K562 (cell line): ENCODE data around the gene SRPK2. TPM values are rescaled to one million over a fixed set of nuclear protein-coding genes. Genes with fewer than 3 reads are reported as not detected.
A peak's percentile ranks its signal among the peaks of the same experiment; 100 is the strongest.

Experiments
- ATAC-seq: fragments of 200-7000 bp; cut with Tn5 transposase; 3 replicates; pipeline ENCODE4 v1.9.1; 2020; ENCODE audit warnings: moderate library complexity
- BruUV-seq: library from RNA; stranded (reverse); fragments of 400-500 nt; replicated peaks from 2 replicates; lab custom pipeline; 2021; lab: Mats Ljungman, UMichigan
- CTCF ChIA-PET: fragments of 300-600 bp; formaldehyde crosslinking; extraction: SDS; loops from one replicate; lab custom pipeline; 2021; ENCODE audit warnings: low intra/inter-chr PET ratio; lab: Yijun Ruan, JAX
- POLR2A ChIA-PET: fragments of 300-600, 350-650 bp; sonication (Branson Sonifier 250); formaldehyde crosslinking; extraction: SDS; loops from one replicate; lab custom pipeline; 2021; ENCODE audit warnings: antibody characterized with exemption, inconsistent platforms; lab: Yijun Ruan, JAX
- DNase-seq, 4 experiments: peaks; one replicate each; pipeline versions ENCODE4 v3.0.0 to v3.0.0-alpha.2; 2011 to 2018; ENCODE audit warnings: low spot score in 3 of 4, mixed read lengths in 3 of 4; ENCODE audit errors: extremely low read depth in 1 of 4
- FAIRE-seq: peaks from 2 replicates; lab custom pipeline; 2011; peaks lifted over from hg19 to GRCh38; lab: Jason Lieb, UNC
- H2AFZ ChIP-seq: 2 replicates; pipeline ENCODE4 v1.6.0; 2011; ENCODE audit warnings: low read depth, low read length, control low read depth, inconsistent platforms
- H3K27ac ChIP-seq: fragments of 200-600 bp; 3 replicates; pipeline ENCODE4 v1.8.0; 2011; ENCODE audit warnings: low read depth, mild to moderate bottlenecking, control low read depth, inconsistent platforms, low read length, moderate library complexity, mixed read lengths; ENCODE audit errors: extremely low read depth
- H3K27me3 ChIP-seq, 2 experiments: fragments of 300-600 bp in 1 of 2; 2 replicates in 1 of 2; 3 replicates in 1 of 2; pipeline versions ENCODE4 v1.6.0 to v1.8.0; 2011; ENCODE audit warnings: inconsistent platforms in 2 of 2, low read length in 2 of 2, mild to moderate bottlenecking in 1 of 2, mixed read lengths in 1 of 2, moderate library complexity in 1 of 2; ENCODE audit not compliant: control insufficient read depth in 2 of 2, insufficient read depth in 2 of 2
- H3K36me3 ChIP-seq: fragments of 300-600 bp; 3 replicates; pipeline ENCODE4 v1.8.0; 2011; ENCODE audit warnings: mild to moderate bottlenecking, low read length, inconsistent platforms; ENCODE audit not compliant: control insufficient read depth, insufficient read depth
- H3K4me1 ChIP-seq, 2 experiments: fragments of 200-600 bp in 1 of 2; replicated peaks in 1 of 2; 2 replicates in 1 of 2; 3 replicates in 1 of 2; pipeline versions ENCODE4 v1.5.1 to v1.8.0; 2011; ENCODE audit warnings: inconsistent platforms in 2 of 2, low read length in 2 of 2, mild to moderate bottlenecking in 1 of 2, mixed read lengths in 1 of 2, moderate library complexity in 1 of 2; ENCODE audit not compliant: control insufficient read depth in 2 of 2, insufficient read depth in 2 of 2
- H3K4me2 ChIP-seq: 2 replicates; pipeline ENCODE4 v1.6.1; 2011; ENCODE audit warnings: low read length, control low read depth, inconsistent platforms, mixed read lengths; ENCODE audit not compliant: insufficient read depth
- H3K4me3 ChIP-seq: fragments of 200-600 bp; sonication (generic), shearing (Covaris generic); 2 replicates; pipeline ENCODE4 v1.5.1; 2016; ENCODE audit warnings: control low read depth, inconsistent platforms
- H3K79me2 ChIP-seq: fragments of 200-600 bp; 3 replicates; pipeline ENCODE4 v1.8.0; 2011; ENCODE audit warnings: low read length, inconsistent platforms; ENCODE audit not compliant: control insufficient read depth, insufficient read depth
- H3K9ac ChIP-seq, 2 experiments: 2 replicates each; pipeline versions ENCODE4 v1.6.0 to v1.6.1; 2011; ENCODE audit warnings: low read depth in 2 of 2, low read length in 2 of 2, control low read depth in 1 of 2, inconsistent platforms in 1 of 2, mild to moderate bottlenecking in 1 of 2, mixed read lengths in 1 of 2; ENCODE audit not compliant: insufficient read depth in 1 of 2
- H3K9me1 ChIP-seq: one replicate; pipeline ENCODE4 v1.6.0; 2011; ENCODE audit warnings: inconsistent platforms, mild to moderate bottlenecking, low read length, moderate library complexity; ENCODE audit not compliant: control insufficient read depth, insufficient read depth
- H3K9me3 ChIP-seq: replicated peaks from 2 replicates; pipeline ENCODE4 v1.5.1; 2011; ENCODE audit warnings: low read depth, low read length, inconsistent platforms; ENCODE audit not compliant: control insufficient read depth, insufficient read depth
- H4K20me1 ChIP-seq: replicated peaks from 2 replicates; pipeline ENCODE4 v1.6.1; 2011; ENCODE audit warnings: low read length, inconsistent platforms, mixed read lengths; ENCODE audit not compliant: control insufficient read depth, insufficient read depth
- ARID1B ChIP-seq: fragments of 450-650 bp; IDR thresholded peaks from 2 replicates; pipeline ENCODE4 v1.6.1; 2016; ENCODE audit warnings: antibody characterized with exemption, mild to moderate bottlenecking, inconsistent platforms
- MEIS2 ChIP-seq: fragments of 450-650 bp; IDR thresholded peaks from 2 replicates; pipeline ENCODE4 v1.6.1; 2014; ENCODE audit warnings: mild to moderate bottlenecking; ENCODE audit not compliant: partially characterized antibody
- NFE2 ChIP-seq: IDR thresholded peaks from 2 replicates; pipeline ENCODE4 v1.6.1; 2014; ENCODE audit warnings: antibody characterized with exemption, low read depth
- TAF9B ChIP-seq: fragments of 450-650 bp; IDR thresholded peaks from 2 replicates; pipeline ENCODE4 v1.6.1; 2018; ENCODE audit warnings: mild to moderate bottlenecking; ENCODE audit not compliant: partially characterized antibody
- WGBS: fragments of 100-300 bp; shearing (Covaris generic); methylation state at CpG from one replicate; pipeline ENCODE4 v1.1.6; 2016; ENCODE audit warnings: low coverage, mixed read lengths; ENCODE audit not compliant: insufficient coverage; ENCODE audit errors: missing lambda C conversion rate; 5-methylcytosine and 5-hydroxymethylcytosine counted together
- in situ Hi-C: fragments of 300-500 bp; cut with MboI; formaldehyde crosslinking; loops from 4 replicates; pipeline ENCODE4 v1.15.0; 2018; ENCODE audit warnings: inconsistent platforms, mixed read lengths
- intact Hi-C: fragments of 100-400 bp; cut with micrococcal nuclease; formaldehyde crosslinking; loops from 2 replicates; pipeline ENCODE4 v1.14.2; 2022
- polyA plus RNA-seq, 8 experiments: library from polyadenylated mRNA; depleted of rRNA in 4 of 8; stranded (reverse) in 5 of 8; unstranded in 3 of 8; fragments of >200 nt; fragmentation: Nextera tagmentation in 2 of 8; fragmentation: Illumina TruSeq in 1 of 8; extraction: Ambion mirVana in 2 of 8; extraction: Trizol in 1 of 8; gene quantifications; 2 replicates each; pipeline versions ENCODE4 v1.2.1 to v1.2.3, GENCODE V29; 2011 to 2014; ENCODE audit warnings: inconsistent platforms in 1 of 8, missing spikeins in 1 of 8
- total RNA-seq, 7 experiments: library from RNA; depleted of rRNA in 6 of 7; stranded (reverse); fragments of >200 nt in 6 of 7; fragmentation: Illumina TruSeq in 2 of 7; extraction: Trizol in 2 of 7; gene quantifications; 2 replicates each; pipeline versions ENCODE4 v1.2.1 to v1.2.3, GENCODE V29; 2011 to 2021; ENCODE audit warnings: low replicate concordance in 1 of 7
- TF ChIP-seq, protein P1 (sequence below): fragments of 450-650 bp; IDR thresholded peaks from 2 replicates; pipeline ENCODE4 v1.6.1; 2017; ENCODE audit warnings: antibody characterized with exemption, mild to moderate bottlenecking

Gene SRPK2
- total and polyA plus RNA-seq, 9 of the 15 experiments (the other 6 are each of a cell fraction or from before 2014, with no cell fraction given), result 21.5 to 44.7 (median 33.3) TPM

DNA sequence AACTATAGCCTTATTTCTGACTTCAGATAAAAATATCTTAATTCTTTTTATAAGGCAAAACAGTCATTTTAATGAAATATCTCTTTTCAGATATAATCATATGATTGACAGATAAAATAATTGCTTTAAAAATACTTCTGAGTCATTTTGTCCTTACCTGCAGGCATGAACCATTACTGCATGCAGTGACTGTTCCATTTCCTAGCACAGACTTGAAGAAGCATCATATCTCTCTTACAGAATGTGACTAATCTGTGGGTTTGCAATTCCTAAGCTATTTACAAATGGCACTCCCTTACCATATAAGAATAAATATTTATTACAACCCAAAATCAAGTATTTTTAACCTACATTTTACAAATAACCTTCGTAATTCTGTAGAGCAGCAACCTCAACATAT, 120.7 kb downstream of the SRPK2 start:
- WGBS, result 52% methylated on average over 1 of the region's 1 CpG
- Histone ChIP-seq H3K9ac (no peak overlapping the region), H3K4me1 (peaks cover 3 to 14% of the 10 kb centered on the region in 2 experiments; a peak in 4 of 5 replicates), H3K4me3 (no peak overlapping the region), H2AFZ (no peak overlapping the region), H4K20me1 (peaks cover 13% of the 10 kb centered on the region; the same call in 1 of the 2 replicates), H3K27me3 (no peaks in the 10 kb centered on the region), H3K9me3 (no peaks in the 10 kb centered on the region), H3K9me1 (no peaks in the 10 kb centered on the region), H3K79me2 (peaks cover 26% of the 10 kb centered on the region), H3K4me2 (no peak overlapping the region), H3K36me3 (no peaks in the 10 kb centered on the region), H3K27ac (no peak overlapping the region; the same call in 2 of the 3 replicates)
- in situ Hi-C loops, result no loop called here
- FAIRE-seq (no peak), ATAC-seq (0 out of 3 replicates have a peak, but pooled peaks have one; percentile 41), DNase-seq (peak in 1 of 4 experiments; percentile 30)
- ChIA-PET CTCF (no interaction called here), POLR2A (interaction anchor here (1.0 to 4.0 kb wide), 6 partner anchors 11 to 36 kb away, joined by 3 to 20 read pairs (median 6); no protein-coding TSS in a partner anchor)
- no TSS peak for BruUV-seq
- intact Hi-C loops, result loop anchor here (10.0 kb wide), 1 partner anchor 327 kb away; no protein-coding TSS in a partner anchor
- TF ChIP-seq TAF9B (no peak), NFE2 (0 out of 2 replicates have a peak, but pooled peaks have one; percentile 24), MEIS2 (peak; percentile 7), ARID1B (no peak)
- TF ChIP-seq, protein P1, sequence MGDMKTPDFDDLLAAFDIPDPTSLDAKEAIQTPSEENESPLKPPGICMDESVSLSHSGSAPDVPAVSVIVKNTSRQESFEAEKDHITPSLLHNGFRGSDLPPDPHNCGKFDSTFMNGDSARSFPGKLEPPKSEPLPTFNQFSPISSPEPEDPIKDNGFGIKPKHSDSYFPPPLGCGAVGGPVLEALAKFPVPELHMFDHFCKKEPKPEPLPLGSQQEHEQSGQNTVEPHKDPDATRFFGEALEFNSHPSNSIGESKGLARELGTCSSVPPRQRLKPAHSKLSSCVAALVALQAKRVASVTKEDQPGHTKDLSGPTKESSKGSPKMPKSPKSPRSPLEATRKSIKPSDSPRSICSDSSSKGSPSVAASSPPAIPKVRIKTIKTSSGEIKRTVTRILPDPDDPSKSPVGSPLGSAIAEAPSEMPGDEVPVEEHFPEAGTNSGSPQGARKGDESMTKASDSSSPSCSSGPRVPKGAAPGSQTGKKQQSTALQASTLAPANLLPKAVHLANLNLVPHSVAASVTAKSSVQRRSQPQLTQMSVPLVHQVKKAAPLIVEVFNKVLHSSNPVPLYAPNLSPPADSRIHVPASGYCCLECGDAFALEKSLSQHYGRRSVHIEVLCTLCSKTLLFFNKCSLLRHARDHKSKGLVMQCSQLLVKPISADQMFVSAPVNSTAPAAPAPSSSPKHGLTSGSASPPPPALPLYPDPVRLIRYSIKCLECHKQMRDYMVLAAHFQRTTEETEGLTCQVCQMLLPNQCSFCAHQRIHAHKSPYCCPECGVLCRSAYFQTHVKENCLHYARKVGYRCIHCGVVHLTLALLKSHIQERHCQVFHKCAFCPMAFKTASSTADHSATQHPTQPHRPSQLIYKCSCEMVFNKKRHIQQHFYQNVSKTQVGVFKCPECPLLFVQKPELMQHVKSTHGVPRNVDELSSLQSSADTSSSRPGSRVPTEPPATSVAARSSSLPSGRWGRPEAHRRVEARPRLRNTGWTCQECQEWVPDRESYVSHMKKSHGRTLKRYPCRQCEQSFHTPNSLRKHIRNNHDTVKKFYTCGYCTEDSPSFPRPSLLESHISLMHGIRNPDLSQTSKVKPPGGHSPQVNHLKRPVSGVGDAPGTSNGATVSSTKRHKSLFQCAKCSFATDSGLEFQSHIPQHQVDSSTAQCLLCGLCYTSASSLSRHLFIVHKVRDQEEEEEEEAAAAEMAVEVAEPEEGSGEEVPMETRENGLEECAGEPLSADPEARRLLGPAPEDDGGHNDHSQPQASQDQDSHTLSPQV, result no peak
